ENCODE measurements around the gene TOGARAM2.
A peak's percentile ranks its signal among the peaks of the same experiment; 100 is the strongest.

Gene TOGARAM2

DNA sequence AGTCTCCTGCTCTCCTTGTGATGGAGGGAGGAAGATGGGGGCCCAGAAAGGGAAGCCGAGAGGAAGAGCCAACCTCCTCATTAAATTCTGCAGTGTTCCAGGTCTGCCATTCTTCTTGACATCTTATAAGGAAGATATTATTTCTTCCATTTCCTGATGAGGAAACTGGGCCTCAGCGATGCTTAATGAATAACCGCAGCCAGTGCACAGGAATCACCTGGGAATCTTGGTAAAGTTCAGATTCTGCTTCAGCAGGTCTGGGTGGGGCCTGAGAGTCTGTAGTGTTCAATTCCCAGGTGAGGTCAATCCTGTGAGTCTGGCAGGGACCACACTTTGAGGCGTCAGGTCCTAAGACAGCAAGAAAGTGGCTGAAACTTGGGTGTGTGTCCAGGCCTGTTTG is 75.9 kb downstream of the TOGARAM2 start:
- DNase-seq: no peak

DNA sequence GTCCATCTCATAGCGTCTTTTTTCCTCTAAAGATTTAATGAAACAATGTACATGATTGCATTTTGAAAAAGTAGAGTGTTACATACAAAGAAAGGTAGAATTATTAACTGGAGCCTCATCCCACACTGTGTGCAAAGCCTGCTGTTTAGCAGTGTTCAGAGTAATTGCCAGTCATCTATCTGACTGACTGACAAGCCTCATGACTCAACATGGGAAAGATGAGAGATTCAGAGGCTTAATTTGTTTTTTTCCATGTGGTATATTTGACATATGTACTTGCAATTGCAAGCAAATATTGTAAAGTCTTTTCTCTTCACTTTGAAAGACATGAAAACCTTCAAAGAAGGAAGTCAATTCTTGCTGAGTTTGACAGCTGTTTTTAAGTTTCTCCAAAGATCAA is 78.5 kb downstream of the TOGARAM2 start:
- no peak for DNase-seq

DNA sequence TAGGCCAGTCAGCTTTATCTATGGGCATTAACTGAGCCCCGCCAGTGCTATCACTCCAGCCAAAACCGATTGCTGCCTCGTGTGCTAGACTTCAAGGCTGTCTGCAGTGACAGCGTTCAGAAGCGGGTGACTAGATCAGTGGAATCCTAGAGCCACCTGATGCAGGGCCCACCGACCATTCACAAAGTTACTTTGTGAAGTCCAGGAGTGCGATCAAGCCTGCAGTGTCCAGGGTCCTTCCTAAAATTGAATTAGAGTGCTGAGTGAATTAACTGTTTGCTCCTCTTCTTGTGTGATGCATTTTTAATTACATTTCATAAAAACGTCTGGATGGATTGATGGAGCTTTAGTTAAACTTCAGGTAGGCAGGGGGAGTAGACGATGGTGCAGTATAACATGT is 79.3 kb downstream of the TOGARAM2 start:
- no peak for DNase-seq

DNA sequence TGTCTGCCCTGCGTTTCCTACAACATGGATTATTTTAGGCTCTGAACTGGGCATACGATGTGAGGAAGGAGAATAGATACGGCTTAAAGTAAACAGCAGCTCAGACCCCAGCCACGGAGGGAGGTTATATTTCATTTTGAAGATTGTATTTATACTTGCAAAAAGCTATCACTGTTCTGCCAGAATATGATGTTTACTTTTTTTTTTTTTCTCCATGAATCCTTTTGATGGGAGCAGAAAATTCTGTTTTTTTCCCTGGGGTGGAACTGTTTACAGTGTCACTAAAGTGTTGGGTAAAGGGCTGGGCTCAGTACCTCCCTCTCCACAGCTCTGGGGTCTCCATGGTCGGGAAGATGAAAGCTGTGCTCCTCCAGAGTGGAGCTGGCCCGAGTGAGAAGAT is 80.1 kb downstream of the TOGARAM2 start:
- DNase-seq: no peak

DNA sequence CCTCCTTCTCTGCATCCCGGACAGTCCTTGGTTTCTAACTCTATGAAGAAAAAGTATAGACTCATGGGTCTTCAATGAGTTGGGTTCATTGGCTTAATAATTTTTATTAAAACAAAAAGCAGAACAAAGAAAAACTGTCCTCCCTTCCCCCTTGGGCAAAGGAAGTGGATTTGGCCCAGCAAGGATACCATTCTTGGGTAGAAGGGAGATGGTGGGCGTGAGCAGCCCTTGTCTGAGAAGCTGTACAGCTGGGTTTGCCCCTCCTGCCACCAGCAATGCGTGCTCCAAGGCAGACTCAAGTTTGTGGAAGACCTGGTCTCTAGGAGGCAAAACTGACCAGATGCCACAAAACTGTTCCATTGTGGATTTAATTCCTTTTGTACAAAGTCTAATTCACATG is 80.5 kb downstream of the TOGARAM2 start:
- DNase-seq: no peak

DNA sequence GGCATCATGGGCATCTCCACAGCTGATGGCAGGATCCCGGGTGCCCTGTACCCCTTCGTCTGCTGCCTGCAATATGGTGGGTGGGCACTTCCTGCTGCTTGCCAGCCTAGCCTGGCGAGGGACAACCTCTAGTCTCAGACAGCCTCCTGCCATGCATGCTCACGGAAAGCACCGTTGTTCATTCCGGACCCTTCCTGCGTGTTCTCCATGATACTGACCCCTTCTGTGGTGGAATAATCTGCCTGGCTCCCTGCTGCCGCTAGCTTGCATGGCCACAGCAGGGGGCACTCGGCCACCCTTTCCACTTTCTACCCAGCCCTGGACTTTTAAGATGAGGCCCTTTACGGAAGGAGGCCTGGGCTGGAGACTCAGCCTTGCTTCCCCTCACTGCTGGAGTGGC is 81.3 kb downstream of the TOGARAM2 start:
- no peak for DNase-seq

DNA sequence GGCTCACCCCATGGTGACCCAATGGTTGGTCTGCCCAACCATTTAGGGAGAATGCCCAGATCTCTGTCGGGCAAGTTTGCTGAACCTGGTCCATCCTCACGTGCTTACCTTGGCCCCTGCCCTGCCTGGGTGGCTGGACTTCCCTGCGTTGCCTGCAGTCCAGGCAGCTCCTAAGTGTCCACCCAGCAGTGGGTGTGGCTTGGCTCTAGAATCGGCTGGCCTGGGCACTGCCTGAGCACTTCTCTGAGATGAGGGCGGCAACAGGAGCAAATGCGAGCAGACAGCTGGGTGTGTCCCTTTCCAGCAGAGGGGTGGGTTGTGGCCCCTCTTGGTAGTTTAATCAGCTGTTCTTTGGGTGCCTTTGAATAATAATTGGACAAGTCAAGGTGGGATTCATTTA is 82.0 kb downstream of the TOGARAM2 start:
- no peak for DNase-seq

DNA sequence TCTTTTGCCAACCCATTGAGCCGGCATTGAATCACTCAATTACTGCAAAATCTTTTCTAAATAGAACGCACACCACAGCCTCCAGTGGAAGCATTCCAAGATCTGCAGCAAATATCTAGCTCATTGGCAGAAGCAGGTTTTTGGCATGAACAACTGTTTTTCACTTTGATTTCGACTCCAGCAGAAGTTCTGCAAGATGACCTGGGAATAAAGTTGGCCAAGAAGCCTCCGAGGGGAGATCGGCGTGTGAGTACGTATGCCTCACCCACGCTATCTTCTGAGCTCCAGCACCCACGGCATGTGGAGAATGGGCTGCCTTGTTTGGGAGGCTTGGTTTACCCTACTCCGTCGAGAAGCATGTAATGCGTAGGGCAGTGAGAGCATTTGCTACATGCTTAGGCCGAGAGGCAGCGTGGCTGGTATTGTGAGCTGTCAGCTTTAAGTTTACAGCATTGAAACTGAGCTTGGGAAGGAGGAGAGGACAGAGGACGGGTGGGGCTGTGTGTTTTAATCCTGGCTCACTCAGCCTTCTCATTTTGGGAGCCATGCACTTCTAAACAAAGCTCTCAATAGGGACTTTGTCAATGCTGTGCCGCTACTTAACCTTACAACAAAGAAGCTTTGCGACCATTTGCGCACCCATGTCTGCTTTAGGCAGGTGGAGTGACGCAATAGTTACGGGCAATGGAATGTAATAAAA is 82.7 kb downstream of the TOGARAM2 start:
- peak; percentile 17 for DNase-seq

DNA sequence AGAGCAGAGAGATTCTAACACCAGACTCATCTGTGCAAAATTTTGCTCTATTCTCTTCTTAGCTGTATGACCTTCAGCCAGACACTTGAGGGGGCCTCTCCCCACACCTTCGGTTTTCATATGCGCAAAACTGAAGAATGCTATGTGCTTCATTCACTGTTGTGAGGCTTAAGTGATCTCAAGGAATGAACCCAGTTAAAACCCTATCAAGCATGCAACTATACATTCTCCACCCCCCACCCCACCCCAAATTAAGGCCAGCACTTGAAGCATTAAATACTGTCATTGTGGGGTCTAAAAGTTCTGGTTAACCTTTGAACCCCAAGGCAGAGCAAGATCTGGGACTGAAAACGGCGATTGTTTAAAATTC is 83.2 kb downstream of the TOGARAM2 start:
- no peak for DNase-seq

DNA sequence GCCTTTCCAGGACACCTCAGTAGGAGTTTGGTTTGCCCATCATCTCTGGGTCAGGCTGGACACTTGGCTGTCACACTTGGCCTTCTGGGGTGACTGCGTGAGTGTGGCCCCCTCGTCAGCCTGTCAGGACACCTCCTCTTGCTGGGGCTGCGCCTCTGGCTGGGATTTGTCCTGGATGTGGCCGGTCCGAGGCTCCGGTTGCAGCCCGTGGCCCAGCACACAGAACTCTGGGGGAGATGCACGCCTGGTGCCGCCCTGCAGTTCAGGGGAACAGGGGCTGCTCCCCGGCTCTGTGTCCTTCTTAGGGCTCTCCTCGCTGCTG is 83.6 kb downstream of the TOGARAM2 start:
- DNase-seq: no peak

DNA sequence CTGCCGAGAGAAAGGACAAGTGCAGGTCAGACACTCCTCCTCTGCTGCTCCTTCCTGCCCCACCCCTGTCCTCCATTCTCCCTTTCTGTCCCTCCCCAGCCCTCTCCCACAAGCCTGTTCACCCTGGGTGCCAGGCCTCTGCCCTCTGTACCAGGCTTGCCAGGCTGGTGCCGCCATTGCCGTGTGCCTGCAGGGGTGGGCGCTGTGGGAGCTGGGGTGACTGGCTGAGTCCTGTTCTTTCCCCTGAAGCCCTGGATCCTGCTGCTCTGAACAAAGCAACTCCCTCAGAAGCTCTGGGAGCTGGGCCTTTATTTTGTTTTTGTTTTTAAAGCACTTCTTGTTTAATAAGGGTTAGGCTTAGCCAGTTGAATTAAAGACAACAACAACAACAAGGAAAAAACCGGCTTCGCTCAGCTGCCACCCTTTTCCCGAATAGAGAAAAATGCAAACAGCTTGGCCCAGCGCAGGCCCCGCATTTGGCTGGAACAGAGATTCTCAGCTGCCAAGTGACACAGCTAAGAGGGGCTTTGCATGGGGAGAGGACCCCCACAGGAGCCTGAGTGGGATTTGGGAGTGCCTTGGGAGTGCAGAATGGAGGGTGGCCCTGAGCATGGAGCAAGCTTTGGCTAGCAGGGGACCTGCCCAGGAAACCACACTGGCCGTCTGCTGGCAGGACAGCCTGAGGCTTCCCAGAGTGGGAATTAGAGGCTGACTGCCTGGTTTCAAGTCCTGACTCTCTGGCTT is 84.1 kb downstream of the TOGARAM2 start:
- DNase-seq: no peak

DNA sequence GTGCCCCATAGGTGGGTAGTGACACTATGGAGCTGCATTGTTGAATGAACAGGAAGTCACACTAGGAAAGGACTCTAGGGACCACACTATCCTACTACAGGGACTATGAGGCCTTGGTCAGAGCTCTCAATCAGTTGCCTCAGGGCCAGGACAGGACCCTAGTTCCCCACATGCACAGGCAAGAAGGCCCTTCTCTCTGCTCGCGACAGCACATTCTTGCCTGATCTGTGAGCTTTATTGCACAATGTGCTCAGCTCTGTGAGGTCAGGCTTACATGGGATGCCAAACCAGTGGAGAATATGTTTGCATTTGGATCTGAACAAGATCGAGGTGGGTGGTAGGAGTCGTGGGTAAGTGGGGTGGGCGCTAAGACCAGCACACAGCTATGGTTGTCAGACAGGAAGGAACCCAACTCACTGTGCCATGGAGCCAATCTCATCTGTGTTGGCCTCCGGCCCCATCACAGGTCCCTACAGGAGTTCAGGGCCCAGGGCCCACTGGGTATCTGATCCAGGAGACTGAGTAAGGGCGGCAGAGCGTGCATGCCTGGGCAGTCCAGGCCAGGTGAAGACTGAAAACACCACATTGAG is 85.3 kb downstream of the TOGARAM2 start:
- DNase-seq: no peak

DNA sequence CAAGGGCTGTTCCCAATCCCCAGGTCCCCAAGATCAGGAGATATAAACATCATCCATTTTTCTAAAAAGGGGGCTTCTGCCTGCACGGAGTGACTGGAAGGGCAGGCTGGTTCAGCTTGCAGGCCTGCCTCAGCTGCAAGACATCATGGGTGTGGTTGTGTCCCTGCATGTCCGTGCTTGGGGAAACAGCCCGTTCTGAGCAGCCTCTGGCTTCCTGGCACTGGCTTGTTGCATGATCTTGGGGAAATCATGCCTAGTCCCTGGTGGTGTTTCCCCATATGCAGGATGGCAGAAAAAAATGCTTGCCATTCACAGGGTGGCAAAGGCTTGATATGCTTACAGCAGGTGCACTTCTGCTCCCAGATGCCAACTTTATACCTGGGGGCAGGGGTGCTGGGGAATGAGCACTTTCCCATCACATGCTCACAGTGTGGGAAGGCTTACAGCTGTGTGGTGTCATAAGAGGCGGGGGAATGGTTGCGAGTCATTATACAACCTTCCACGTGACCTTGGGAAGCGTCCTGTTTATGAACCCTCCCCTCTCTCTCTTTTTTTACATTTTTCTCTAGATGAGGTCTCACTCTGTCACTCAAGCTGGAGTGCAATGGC is 86.0 kb downstream of the TOGARAM2 start:
- DNase-seq: no peak

DNA sequence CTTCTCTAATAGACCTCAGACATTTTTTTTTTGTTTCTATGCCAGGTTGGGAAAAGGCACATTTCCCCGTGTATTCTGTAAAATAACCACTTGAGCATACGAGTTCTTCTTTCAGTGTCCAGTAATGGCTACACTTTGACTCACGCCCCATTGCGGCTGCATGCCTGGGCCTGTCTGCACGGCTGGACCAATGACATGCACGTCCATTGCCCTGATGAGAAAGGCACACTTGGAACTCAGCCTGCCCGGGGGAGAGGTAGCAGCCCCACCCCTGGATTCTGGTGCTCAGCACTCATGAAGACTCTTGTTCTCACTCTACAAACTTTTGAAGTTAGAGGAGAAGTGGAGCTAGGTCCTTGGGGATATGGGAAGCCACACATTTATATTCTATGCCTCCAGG is 87.4 kb downstream of the TOGARAM2 start:
- DNase-seq: no peak

DNA sequence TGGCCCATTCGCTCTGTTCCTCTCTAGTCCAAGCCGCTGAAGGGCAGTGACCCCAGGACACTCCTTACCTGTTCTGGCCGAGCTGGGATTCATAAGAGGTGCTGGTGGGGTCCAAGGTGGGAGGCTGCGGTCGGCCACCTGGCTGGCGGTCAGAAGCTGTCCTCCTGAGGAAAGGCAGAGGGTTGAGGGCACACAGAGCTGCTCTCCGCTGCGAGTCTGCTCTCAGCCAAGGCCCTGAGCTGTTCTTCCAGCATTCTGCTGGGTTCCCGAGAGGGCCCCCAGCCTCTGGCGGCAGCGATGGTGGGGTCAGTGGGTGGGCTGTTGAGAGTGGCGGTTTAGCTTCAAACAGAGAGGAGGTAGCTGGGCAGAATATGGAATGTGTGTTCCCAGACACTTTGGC is 89.4 kb downstream of the TOGARAM2 start:
- DNase-seq: no peak

DNA sequence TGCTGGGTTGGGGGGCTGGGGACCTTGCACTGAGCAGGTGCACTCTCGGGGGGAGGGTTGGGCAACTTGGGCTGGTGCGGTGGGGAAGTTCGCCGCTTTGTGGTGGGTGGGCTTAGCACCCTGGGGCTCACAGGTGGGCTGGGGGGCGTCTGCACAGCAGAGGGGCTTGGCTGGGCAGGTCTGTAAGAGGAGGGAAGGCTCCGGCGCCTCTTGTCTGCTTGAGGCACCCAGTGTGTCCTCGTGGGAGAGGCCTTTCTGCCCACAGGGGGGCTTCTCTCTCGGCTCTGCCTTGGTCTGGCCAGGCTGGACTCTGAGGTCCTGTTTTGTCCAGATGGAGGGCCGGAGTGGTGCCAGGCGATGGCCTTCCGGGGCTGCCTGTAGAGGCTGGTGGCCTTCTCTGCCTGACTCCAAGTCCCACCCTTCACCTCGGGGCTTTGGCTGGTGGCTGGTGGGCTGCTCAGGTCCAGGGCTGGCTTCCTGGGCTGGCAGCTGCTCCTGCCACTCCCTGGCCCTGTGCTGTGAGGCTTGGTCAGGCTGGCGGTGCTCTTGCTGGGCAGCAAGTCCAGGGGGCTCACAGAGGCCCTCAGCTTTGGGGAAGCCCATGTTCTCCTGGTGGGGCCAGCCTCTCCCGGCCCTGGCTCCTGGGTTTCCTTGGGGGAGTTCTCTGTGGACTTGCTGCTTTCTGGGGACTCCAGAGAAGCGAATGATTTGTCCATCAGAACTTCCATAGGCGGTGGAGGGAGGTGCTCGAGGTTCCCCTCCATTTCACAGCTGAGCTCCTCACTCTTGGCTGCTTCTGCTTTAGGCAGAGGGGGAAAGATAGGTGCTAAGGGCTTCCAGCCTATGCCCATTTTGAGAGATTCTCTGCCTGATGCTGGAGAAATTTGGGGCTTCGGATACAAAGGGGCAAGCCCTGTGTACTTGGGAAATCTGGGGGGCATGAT is 90.2 kb downstream of the TOGARAM2 start:
- no peak for DNase-seq

DNA sequence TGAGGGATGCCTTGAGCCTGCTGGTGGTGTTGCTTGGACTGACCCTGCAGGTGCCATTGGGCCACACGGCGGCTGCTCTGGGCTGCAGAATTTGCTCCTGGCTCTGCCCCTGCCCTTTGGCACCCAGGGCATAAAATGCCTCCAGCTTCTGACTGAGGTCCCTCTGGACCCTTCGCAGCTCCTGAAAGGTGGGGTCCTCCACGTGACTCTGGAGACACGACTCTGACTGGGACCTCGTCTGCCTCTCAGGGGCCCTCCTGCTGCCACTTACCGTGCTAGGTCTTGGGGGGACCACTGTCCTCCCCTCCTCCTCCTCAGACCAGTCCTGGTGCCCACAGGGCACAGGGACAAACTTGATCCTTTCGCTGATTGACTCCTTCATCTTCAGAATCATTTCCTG is 91.2 kb downstream of the TOGARAM2 start:
- no peak for DNase-seq

DNA sequence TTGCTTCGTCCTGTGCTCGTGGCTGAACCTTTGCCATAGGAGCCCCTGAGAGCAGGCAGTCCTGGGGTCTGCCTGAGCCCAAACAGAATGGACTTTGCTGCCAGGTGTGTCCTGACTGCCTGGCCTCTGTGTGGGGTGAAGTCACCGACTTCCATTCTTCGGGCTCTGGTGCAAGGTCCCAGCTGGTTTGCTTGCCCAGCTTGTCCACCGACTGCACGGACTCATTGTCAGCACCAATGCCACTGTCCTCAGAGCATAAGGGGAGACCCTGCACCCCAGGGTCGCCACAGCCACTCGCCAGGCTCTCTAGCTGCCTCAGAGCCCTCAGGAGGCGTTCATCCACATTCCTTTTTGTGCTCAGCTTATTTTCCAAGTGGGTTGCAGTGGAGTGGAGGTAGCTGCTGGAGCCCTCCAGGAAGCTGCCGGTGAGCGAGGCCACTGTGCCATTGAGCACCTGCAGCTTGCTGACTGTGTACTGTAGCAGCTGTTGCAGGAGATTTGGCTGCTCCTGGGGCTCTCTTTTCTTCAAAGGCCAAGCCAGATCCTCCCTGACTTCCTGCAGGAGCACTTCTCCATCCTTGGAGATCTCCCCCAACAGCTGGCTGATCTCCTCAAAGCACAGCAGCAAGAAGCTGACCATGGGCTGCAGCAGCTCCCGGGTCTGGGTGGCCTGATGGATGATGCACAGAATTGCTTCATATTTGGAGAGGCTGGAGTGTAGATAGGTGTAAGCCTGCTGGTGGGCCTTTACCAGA is 92.0 kb downstream of the TOGARAM2 start:
- DNase-seq: no peak

DNA sequence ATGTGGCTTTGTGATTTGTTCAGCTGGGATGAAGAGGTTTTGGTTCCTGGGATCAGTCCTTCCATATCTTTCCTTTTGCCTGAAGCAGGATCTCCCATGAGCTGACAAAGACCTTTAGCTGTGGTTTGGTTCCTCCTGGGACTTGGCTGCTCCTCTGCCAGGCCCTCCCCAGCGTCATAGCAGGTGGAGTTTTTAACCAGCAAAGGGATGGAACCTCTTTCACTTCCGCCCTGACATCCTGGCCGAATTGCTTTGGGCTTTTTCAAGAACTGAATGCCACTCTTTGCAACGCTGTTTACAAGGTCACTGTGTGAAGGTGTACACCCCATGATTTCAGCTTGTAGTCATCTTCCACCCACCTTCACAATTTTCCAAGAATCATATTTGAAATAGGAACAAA is 92.8 kb downstream of the TOGARAM2 start:
- no peak for DNase-seq

DNA sequence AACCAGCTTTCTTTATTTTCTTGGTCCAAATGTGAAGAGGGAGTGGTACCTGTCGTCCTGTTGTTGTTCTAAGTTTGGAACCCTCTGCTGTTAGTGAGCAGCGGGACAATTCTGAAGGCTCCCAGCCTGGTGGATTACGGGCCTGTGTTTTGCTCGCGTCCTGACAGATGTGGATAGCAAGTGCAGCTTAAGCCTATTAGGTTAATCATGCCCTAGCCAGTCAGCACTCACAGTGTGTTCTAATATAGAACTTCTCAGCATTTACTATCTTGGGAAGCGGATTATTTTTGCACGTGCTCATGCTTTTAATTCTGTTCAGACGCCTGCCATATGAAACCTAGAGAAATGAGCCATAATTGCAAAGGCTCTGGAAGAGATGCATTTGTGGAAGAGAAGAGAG is 93.3 kb downstream of the TOGARAM2 start, which contains the start of gene PCARE:
TSS of gene PCARE (minus strand) at position 113 of the 400 bp plus-strand sequence. CDS start 262 bp downstream, outside the sequence.
- no peak for DNase-seq

DNA sequence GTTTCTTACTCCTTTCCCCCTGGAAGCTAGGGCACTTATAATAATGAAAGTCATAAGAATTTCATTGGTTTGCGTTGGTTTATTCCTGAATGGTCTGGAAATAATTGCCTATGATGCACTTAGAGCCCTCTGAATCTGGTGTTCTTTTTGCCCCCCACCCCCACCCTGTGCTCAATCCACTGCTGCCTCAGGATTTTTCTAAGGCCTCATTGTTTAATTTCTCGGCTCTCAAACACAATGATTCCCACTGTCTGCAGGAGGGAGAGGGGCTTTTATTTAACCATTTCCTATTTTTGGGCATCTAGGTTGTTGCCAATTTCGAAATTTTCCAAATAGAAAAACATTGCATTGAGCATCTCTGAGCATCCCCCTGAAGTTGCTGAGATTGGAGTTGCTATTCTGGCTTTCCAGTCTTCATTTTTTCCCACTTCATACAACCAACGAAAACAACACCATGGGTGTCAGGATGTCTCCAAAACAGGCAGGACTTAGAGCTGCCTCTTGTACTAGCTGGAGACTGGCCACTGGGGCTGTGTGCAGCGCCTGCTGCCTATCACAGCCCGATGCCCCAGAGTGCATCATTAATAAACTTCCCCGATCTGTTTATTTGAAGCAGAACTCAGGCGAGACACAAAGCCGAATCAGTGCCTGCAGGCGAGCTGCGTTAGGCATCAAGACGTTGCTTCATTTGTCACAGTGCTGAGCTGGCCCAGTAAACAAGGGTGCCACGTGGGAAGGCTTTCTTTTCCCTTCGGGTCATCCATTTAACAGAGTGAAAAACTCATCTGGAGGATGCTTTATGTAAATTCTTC is 95.0 kb downstream of the TOGARAM2 start:
- DNase-seq: no peak

Measured in amniotic stem cell (primary cell).